Activated T-helper 1 cell treated with anti-CD3 and anti-CD28 coated beads, Interleukin-2, amount 50 U/mL, for 16 hours (primary cell): ENCODE data around the gene FSTL5.

Experiments used
- DNase-seq, 2 donors: peaks; one replicate each; pipeline ENCODE4 v3.0.0-alpha.2; 2020; ENCODE audit warnings: low read depth in 1 of 2, low spot score in 1 of 2

FSTL5 gene

DNA sequence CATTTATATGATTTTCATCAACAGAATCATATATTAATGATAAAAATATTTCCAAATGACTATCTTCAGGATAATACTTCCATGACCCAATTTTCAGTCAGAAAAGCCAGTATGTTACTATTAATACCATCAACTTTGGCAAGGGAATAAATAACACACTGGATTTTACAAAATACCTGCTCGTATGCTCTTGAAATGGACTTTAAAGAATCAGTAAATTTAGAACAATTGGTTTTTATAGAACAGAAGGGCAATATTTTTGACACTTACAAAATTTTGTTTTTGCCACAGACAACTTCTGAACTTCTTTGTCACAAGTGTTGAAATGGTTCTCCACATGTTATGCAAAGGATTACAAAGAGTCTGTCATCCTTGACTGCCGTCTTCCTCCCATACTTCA, 700.4 kb downstream of the FSTL5 start:
- DNase-seq = no peak

DNA sequence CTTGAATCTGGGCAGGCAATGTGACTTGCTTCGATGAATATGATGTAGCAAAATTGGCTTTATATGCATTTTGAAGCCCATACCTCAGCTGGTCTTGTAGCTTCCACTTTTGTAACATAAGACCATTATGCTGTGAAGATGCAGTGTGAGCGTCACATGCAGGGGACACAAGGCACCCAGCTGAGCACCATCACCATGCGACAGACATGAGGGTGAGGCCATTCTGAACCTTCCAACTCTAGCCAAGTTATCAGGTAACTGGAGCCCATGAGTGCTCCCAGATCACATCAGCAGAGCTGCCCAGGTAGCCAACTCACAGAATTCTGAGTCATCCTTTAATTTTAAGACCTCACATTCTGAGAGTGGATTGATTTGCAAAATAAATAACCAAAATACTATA, 705.9 kb downstream of the FSTL5 start:
- DNase-seq = no peak

DNA sequence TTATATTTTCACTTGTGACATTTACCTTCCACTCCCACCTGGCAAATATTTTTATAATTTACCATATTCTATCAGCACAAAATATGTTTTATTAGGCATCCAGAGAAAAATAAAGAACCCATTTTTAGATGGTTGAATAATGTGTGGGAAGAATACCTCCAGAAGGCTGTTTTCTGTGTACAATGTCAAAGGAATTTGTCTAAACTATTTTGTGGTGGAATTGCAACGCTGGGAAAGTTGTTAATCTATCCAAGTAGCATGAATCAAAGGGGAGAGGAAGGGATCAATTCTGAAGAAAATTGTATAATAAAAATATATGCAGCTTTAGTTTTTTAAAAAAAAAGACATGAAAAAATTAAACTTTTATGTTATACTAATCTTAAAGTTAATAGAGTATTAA, 706.5 kb downstream of the FSTL5 start:
- no peak for DNase-seq

DNA sequence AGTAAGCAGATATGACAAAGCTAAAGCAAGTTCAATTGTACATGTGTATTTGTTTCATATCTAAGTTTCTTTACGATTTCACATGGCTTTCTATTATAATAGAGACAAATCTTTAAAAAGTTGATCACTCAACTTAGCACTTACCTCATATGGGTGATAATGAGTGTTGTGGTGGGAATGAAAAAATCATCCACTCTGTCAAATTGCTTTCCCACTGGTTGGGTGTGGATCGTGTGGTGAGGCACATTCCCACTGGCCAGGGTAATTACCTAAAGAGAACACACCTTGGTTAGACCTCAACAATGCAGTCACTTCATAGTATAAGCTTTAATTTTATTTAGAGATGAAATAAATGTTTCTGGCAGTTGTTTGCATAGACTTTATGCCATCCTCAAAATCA, 708.9 kb downstream of the FSTL5 start:
- no peak for DNase-seq

DNA sequence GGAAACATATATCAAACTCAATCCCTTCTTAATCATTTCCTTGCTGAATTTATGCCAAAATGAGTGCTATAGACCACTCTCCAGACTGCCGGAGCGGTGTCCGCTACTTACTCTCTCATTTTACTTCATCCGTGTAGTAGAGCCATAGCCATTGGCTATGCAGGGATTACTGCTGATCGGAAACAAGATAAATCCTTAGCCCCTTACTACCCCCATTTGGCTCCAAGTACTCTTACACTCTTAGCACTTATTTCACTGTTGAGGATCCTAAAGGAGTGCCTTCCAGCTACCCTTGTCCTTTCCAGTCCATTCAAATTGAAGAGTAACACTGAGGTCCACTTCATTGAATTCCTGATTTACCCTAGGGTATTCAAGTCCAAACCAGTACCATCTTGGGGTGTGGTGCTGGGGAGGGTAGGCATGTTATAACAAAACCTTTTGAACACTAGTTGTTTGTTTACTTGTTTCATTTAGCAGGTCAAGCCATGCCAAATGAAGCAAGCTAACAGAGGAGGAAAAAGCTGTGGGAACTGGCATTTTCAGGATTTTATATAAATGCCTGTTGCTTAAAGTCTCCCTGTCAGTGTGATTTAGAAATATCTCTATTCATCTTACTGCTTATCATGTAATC, 715.1 kb downstream of the FSTL5 start:
- no peak for DNase-seq

DNA sequence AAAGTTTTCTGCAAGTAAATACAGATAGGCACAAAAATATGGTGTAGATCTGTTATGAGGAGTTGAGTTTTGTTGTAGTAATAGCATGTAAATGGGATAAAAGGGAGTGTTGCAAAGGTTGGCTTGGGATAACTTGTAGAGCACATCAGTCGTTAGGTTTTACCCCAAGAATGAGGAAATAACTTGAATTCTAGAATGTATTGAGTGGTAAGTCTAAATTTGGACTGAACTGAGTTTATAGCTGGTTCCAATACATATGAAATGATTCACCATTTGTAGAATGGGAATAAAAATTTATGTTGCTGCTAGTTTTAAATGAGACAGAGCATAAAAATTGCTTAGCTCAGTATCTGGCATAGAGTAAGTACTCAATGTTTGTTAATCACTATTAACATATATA, 719.2 kb downstream of the FSTL5 start:
- DNase-seq = no peak

DNA sequence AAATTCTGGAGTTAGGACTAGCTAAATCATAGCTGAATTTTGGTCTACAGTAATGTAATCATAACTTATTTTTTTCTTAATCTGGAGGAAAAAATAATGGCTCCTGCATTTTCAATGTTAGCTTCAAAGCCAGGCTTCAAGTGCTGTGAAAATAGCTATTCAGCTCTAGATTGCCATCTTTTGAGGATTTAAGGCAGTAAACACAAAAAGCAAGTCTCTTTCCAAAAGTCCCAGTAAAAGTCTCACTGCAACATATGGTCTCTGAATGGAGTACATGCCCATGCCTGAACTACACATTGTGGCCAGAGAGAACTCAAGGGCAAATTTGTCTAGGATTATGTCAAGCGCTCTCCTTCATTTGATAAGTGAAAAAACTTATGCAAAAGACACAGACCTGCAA, 720.9 kb downstream of the FSTL5 start:
- no peak for DNase-seq

DNA sequence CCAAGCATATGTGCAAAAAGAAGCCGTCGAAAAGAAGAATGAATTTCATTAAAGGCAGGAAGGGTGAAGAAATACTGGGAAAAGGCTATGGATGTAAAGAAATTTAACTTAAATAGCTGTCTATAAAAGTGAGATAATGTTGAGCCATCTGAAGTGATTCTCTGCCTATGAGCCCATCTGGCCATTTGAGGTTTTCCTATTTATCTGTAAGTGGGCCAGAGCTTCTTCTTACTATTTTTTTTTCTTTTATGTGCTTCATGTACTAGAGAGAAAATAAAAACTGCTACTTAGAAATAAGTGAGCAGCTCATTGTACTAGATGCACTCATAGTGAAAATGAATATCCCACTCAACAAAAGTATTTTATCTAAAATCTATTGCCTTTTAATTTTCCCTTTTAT, 725.7 kb downstream of the FSTL5 start:
- no peak for DNase-seq

DNA sequence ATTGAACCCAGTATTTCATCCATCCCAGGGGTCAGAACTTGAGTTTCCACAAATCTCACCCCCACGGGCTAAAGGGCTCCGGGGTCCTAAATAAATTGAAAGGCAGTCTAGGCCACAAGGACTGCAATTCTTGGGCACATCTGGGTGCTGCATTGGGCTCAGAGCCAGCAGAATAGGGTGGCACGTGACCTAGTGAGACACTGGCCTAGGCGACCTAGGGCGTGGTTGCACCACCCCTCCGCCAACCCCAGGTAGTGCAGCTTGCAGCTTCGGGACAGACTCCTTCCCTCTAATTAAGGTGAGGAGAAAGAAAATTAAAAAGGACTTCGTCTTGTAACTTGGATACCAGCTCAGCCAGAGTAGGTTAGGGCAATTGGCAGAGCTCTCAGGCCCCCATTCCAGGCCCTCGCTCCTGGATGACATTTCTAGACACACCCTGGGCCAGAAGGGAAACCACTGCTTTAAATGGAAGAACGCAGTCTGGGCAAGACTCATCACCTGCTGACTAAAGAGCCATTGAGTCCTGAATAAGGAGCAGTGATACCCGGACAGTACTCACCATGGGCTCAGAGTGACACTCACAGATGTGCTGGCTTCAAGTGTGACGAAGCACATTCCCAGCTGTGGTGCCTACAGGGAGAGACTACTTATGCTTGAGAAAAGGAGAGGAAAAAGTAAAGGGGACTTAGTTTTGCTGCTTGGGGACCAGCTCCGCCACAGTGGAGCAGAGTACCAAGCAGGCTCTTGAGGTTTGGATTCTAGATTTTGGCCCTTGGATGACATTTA, 735.4 kb downstream of the FSTL5 start:
- DNase-seq = no peak

DNA sequence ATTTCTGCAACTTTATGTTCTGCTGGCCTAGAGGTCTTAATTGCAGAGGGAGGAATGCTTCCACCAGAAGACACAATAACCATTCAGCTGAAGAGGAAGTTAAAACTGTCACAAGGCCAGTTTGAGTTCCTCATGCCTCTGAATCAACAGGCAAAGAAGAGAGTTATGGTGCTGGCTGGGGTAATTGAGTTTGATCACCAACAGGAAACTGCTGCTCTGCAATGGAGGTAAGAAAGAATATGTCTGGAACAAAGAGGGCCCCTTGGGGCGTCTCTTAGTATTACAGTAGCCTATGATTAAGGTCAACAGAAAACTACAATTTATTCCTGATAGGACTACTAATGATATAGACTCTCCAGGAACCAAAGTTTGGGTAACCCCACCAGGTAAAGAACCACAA, 744.0 kb downstream of the FSTL5 start:
- no peak for DNase-seq

DNA sequence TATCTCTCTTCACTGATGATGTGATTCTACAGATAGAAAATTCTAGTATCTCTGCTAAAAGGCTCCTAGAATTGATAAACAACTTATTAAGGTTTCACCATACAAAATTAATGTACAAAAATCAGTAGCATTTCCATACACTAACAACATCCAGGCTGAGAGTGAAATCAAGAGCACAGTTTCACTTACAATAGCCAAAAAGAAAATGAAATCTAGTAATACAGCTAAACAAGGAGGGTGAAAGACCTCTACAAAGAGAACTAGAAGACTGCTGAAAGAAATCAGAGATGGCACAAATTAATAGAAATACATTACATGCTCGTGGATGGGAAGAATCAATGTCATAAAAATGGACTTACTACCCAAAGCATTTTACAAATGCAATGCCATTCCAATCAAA, 751.9 kb downstream of the FSTL5 start:
- no peak for DNase-seq

DNA sequence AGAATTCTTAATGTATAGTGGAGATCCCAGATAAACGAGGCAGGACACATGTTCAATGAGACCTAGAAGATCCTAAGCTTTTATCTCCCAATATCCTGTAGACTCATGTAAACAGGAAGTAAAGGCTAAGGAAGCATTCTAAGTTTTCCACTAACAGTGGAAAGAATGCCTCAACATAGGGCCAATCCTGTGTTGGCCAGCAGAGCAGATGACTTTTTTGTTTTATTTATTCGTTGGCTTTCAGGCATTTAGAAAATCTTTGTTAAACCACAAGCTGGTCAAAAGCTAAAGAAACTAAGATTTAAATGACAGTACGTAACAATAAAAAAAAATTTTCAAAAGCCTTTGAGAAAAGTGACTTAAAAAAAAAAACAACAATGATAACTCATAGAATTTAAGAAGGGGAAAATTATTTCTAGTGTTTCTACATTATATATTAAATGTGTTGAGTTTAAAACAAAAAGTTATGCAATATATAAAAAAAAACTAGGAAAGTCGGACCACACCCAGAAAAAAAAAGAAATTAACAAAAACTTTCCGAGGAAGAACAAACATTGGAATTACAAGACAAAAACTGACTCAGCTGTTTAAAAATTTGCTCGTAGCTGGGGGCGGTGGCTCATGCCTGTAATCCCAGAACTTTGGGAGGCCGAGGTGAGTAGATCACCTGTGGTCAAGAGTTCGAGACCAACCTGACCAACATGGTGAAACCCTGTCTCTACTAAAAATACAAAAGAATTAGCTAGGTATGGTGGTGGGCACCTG, 759.3 kb downstream of the FSTL5 start:
- DNase-seq = no peak

DNA sequence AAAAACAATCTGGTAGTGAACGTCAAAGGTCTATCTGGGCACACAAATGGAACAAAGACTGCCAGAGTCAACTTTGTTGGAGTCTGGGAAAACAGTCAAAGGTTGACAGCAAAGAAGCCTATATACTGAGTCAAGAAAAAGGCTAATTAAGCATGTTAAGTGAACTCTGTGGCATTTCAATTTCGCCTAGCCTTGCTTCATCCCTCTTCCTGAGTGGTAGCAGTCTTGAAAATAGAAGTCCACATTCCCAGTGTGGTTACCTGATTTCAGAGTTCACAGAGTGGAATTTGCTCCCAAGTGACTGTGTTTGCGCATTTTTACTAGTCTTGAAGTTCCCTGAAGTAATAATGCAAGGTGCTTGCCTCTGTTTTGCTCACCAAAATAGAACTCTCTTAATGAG, 760.0 kb downstream of the FSTL5 start:
- DNase-seq = no peak

DNA sequence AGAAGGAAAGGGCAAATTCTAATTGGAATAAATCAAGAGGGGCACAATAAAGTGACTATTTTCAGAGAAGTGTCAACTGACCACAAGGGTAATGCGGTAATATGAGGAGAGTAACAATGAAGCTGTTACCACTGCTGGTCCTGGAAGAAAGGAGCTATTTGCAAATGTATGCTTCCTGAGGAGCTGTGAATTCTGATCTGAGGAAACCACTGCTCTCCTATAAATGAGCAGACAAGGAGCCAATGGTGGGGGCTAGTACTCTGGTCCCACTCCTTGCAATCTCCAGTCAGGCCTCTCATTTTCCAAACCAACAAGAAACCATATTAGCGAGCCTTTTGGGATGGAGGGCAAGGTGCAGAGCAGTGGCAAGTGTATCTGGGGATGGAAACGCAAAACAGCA, 770.2 kb downstream of the FSTL5 start:
- no peak for DNase-seq

DNA sequence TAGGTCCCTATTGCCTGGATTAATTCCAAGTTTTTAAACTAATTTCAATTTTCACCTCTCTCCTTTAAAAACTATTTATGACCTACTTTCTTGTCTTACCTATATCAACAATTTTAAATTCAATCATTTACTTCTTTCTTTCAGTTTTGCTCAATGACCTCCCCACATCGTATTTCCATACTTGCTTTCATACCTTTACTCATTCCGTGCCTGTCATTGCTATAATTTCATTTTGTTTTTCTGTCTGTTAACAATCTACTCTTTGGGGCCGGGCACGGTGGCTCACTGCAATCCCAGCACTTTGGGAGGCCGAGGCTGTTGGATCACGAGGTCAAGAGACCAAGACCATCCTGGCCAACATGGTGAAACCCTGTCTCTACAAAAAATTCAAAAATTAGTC, 781.1 kb downstream of the FSTL5 start:
- no peak for DNase-seq

DNA sequence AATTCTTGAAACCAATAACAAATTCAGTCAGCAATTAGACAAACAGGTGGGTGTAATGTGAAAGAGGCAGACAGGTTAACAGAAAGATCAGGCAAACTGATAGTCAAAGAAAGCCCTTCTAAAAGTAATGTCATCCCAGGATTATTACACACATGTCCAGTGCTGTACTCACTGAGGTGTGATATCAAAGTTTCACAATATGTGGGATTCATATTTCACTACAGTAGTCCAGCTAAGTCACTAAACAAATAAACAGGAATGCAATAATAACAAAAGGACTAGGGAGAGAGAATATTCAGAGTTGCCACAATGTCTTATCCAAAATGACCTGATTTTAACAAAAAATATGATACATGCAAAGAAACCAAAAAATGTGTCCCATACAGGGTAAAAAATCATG, 787.5 kb downstream of the FSTL5 start:
- DNase-seq = no peak

DNA sequence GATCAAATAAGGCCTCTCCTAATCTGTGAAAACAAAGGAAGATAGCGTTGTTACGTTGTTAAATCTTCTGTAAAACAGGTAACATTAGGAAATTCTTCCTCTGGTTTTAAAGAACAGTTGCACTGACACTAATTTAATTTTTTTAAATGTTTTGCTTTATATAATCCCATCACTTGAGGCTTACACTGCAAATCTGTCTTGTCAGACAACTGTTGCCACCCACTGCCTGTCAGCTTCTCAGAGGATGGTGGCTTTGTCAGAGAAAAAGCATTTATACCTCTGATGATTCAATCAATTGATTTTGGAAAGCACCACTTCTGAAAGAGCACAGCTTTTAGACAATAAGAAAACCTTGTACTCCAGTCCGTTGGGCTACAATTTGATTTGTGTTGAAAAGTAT, 799.1 kb downstream of the FSTL5 start:
- no peak for DNase-seq

DNA sequence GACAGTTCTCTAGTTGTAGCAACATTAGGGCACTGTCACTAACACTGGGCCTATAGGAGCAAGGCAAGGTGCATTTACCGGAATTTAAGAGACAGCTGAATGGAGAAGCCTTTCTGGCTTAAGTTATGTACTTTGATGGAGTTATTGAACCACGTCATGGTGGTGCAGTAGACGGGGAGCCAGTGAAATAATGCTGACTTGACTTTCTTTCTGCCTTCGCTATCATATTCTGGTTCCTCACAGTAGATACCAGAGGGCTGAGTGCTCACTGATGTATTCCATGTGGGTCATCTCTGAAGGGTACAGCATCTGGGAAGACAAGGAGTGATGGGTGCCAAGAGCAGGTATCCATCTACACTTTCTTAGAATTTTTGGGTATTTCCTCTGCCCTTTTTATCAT, 802.8 kb downstream of the FSTL5 start:
- DNase-seq = no peak

DNA sequence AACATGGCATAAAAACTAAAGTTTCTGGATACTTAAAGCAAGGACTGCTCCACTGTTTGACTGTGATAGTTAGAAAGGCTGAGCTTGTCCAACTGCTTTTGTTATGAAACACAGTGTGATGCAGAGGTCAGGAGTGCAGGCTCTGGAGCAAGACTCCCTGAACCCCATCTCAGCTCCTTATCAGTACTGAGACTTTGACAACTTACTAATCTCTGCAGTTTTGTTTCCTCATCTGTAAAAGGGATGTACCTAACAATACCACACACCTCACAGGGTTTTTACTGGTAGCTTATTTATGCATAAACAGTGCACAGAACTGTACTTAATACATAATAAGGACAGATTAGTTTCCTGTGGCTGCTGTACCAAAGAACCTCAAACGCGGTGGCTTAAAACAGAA, 804.3 kb downstream of the FSTL5 start:
- DNase-seq = no peak

DNA sequence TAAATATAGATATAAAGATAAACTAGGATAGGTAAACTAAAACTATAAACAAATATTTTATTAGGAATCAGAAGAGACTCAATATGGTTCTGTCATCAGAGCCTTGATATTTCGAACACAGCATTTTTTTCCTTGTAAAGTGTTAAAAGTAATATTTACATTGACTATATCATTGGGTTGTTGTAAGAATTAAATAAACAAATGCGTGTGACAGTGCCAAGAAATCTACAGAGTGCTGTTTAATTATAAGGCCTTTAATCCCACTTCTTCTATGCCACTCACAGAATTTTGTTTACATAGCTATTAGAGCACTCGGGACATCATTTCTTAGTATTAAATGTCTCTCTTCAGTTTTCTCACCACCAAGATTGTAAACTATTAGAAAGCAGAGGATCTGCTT, 807.4 kb downstream of the FSTL5 start:
- no peak for DNase-seq

DNA sequence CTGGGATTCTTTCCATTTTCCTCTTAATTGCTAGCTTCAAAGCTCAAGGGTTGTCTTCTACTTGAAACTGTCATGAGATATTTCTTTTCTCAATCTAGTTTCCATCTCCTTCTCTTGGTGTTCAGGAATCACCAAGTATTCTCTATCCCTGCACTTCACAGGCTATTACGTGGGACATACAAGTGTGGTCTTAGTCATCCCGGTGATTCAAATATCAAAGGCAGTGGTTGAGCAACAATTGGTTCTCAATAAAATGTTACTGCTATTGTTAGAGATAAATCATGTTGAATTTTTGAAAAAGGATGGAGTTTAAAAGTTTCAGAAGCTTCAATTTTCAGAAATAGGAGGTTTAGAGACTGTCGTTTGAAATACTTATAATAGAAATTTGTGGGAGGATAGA, 812.9 kb downstream of the FSTL5 start:
- DNase-seq = no peak

DNA sequence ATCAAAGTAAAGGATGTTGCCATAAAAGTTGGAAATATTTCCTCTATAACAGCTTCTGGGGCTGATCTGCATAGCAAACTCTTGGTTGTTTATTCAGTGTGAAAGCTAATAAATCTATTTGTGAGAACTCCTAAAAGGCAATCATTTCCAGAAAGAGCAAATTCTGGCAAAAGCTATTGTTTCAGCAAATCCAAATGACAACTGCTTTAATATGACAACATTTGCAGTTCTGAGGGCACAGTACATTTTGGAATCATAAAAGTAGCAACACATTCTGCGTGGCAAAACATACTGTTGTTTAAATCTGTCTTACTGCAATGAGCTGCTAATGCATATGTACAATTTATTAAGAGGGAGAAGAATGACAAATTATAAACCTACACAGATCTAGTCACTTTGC, 818.1 kb downstream of the FSTL5 start:
- DNase-seq = no peak
